NCI-H2227 (cell line): ENCODE data around the gene ADAMTS14.

ENCODE experiments used
- DNase-seq: peaks from one replicate; lab custom pipeline; 2025; ENCODE audit not compliant: unreplicated experiment; lab: John Stamatoyannopoulos, UW

The ADAMTS14 gene

GRCh38 chr10:70782086-70782745 is 109.9 kb downstream of the ADAMTS14 start:
- DNase-seq, result no peak

GRCh38 chr10:70782746-70783680 is 110.7 kb downstream of the ADAMTS14 start:
- no peak for DNase-seq

- DNase-seq, result no peak
Measured at GRCh38 chr10:70784016-70784415, 111.7 kb downstream of the ADAMTS14 start.

- DNase-seq, result no peak
Measured at GRCh38 chr10:70784471-70784870, 112.2 kb downstream of the ADAMTS14 start.

GRCh38 chr10:70785190-70785589 is 112.9 kb downstream of the ADAMTS14 start, which contains the start of gene TBATA:
Gene TBATA, minus strand, starts transcription at chr10:70785377. Its CDS starts 1,998 bp downstream, at chr10:70783379.
- DNase-seq, result no peak

GRCh38 chr10:70786799-70787415 is 114.6 kb downstream of the ADAMTS14 start:
- DNase-seq, result no peak

GRCh38 chr10:70791386-70792039 is 119.2 kb downstream of the ADAMTS14 start:
- no peak for DNase-seq

GRCh38 chr10:70795613-70796012 is 123.3 kb downstream of the ADAMTS14 start:
- no peak for DNase-seq

- no peak for DNase-seq
Measured at GRCh38 chr10:70797840-70798239, 125.5 kb downstream of the ADAMTS14 start.

- DNase-seq, result no peak
Measured at GRCh38 chr10:70799124-70799523, 126.8 kb downstream of the ADAMTS14 start.

- DNase-seq, result no peak
Measured at GRCh38 chr10:70801854-70802253, 129.5 kb downstream of the ADAMTS14 start.

GRCh38 chr10:70803775-70804420 is 131.6 kb downstream of the ADAMTS14 start:
- no peak for DNase-seq

- DNase-seq, result no peak
Measured at GRCh38 chr10:70804421-70804808, 132.1 kb downstream of the ADAMTS14 start.

- no peak for DNase-seq
Measured at GRCh38 chr10:70805619-70806215, 133.4 kb downstream of the ADAMTS14 start.

- no peak for DNase-seq
Measured at GRCh38 chr10:70806841-70807240, 134.5 kb downstream of the ADAMTS14 start.

GRCh38 chr10:70807556-70807955 is 135.2 kb downstream of the ADAMTS14 start:
- no peak for DNase-seq

GRCh38 chr10:70809011-70809611 is 136.8 kb downstream of the ADAMTS14 start:
- no peak for DNase-seq

GRCh38 chr10:70809726-70810125 is 137.4 kb downstream of the ADAMTS14 start:
- DNase-seq, result no peak

GRCh38 chr10:70810967-70811366 is 138.7 kb downstream of the ADAMTS14 start:
- DNase-seq, result no peak

- no peak for DNase-seq
Measured at GRCh38 chr10:70811881-70812280, 139.6 kb downstream of the ADAMTS14 start.
